Inferior parietal cortex (tissue), 1 donor: ENCODE results near the gene IRF2BP2.

Experiments
- DNase-seq: peaks from one replicate; pipeline ENCODE4 v3.0.0-alpha.2; 2016; ENCODE audit errors: extremely low spot score

IRF2BP2 gene

GRCh38 chr1:234556245-234556943 lies 53.6 kb downstream of the IRF2BP2 start:
- DNase-seq = no peak

GRCh38 chr1:234555390-234556024 lies 54.5 kb downstream of the IRF2BP2 start:
- no peak for DNase-seq

GRCh38 chr1:234554698-234555311 lies 55.2 kb downstream of the IRF2BP2 start:
- DNase-seq = no peak
